Hepatocyte (in vitro differentiated cells): ENCODE results near the gene S100A3. TPM values are rescaled to one million over a fixed set of nuclear protein-coding genes. Genes with fewer than 3 reads are reported as not detected.
"Not testable (repeated sequence)": the region's sequence is repeated elsewhere in the genome, so short reads cannot be mapped to it uniquely, and the experiment has no call there.

Experiments used
- DNase-seq: peaks from one replicate; pipeline ENCODE4 v3.0.0-alpha.2; 2016; ENCODE audit warnings: low spot score
- H2AFZ ChIP-seq: fragments of 200-600 bp; sonication (generic); 2 replicates; pipeline ENCODE4 v1.6.0; 2016; ENCODE audit warnings: antibody characterized with exemption, mild to moderate bottlenecking
- H3K27ac ChIP-seq: fragments of 200-600 bp; sonication (generic); 2 replicates; pipeline ENCODE4 v1.5.1; 2016; ENCODE audit warnings: mild to moderate bottlenecking
- H3K27me3 ChIP-seq: fragments of 200-600 bp; sonication (generic); 2 replicates; pipeline ENCODE4 v1.6.1; 2016
- H3K36me3 ChIP-seq: fragments of 200-600 bp; sonication (generic); replicated peaks from 2 replicates; pipeline ENCODE4 v1.5.1; 2016; ENCODE audit warnings: low read depth; ENCODE audit not compliant: insufficient read depth
- H3K4me1 ChIP-seq: fragments of 200-600 bp; sonication (generic); 2 replicates; pipeline ENCODE4 v1.5.1; 2016; ENCODE audit warnings: mild to moderate bottlenecking, moderate library complexity; ENCODE audit not compliant: insufficient read depth
- H3K4me2 ChIP-seq: fragments of 200-600 bp; sonication (generic); 2 replicates; pipeline ENCODE4 v1.6.0; 2016
- H3K4me3 ChIP-seq: fragments of 200-600 bp; sonication (generic); 2 replicates; pipeline ENCODE4 v1.5.1; 2016; ENCODE audit warnings: mild to moderate bottlenecking
- H3K79me2 ChIP-seq: fragments of 200-600 bp; sonication (generic); 2 replicates; pipeline ENCODE4 v1.6.0; 2017; ENCODE audit warnings: mild to moderate bottlenecking
- H3K9me2 ChIP-seq: fragments of 200-600 bp; sonication (generic); replicated peaks from 2 replicates; pipeline ENCODE4 v1.6.0; 2017; ENCODE audit warnings: mild to moderate bottlenecking; ENCODE audit not compliant: insufficient read depth
- H3K9me3 ChIP-seq: fragments of 200-600 bp; sonication (generic); 2 replicates; pipeline ENCODE4 v1.5.1; 2016; ENCODE audit warnings: low read depth, mild to moderate bottlenecking
- H4K20me1 ChIP-seq: fragments of 200-600 bp; sonication (generic); 2 replicates; pipeline ENCODE4 v1.6.0; 2016; ENCODE audit warnings: mild to moderate bottlenecking; ENCODE audit not compliant: insufficient read depth, poor library complexity, severe bottlenecking
- CTCF ChIP-seq: fragments of 200-600 bp; sonication (generic); IDR thresholded peaks from 2 replicates; pipeline ENCODE4 v1.5.1; 2016; ENCODE audit warnings: antibody characterized with exemption, mild to moderate bottlenecking; ENCODE audit not compliant: poor library complexity
- EZH2 ChIP-seq: fragments of 200-600 bp; sonication (generic); IDR thresholded peaks from 2 replicates; pipeline ENCODE4 v1.6.1; 2016; ENCODE audit warnings: antibody characterized with exemption, mild to moderate bottlenecking, borderline replicate concordance
- EZH2phosphoT487 ChIP-seq: fragments of 200-600 bp; sonication (generic); IDR thresholded peaks from one replicate; pipeline ENCODE4 v1.6.1; 2018; ENCODE audit warnings: antibody characterized with exemption, mild to moderate bottlenecking, low read depth, moderate library complexity; ENCODE audit not compliant: unreplicated experiment, severe bottlenecking
- WGBS: methylation state at CpG from one replicate; pipeline ENCODE4 v1.1.6; 2016; ENCODE audit warnings: low lambda C conversion rate; ENCODE audit errors: missing lambda C conversion rate; 5-methylcytosine and 5-hydroxymethylcytosine counted together
- polyA plus RNA-seq: library from polyadenylated mRNA; unstranded; fragments of >200 nt; fragmentation: Nextera tagmentation; extraction: Ambion mirVana; gene quantifications from 2 replicates; pipeline ENCODE4 v1.2.1, GENCODE V29; 2016
- total RNA-seq: library from RNA; depleted of rRNA; stranded (reverse); fragments of >200 nt; gene quantifications from 2 replicates; pipeline ENCODE4 v1.2.3, GENCODE V29; 2014

The S100A3 gene
- total and polyA plus RNA-seq, 2 experiments from 2014 or later, result 1.9 to 2.7 TPM

GRCh38 chr1:153563483-153563901 is 14.4 kb upstream of the S100A3 start:
- TF ChIP-seq EZH2 (no peak), CTCF (no peak), EZH2phosphoT487 (no peak)
- Histone ChIP-seq H3K4me1 (peaks cover 31% of the 10 kb centered on the region), H3K27ac (no peak overlapping the region)

GRCh38 chr1:153562021-153562420 is 13.0 kb upstream of the S100A3 start:
- WGBS, result 95% methylated on average over 3 of the region's 3 CpGs
- H3K4me1 ChIP-seq, result peaks cover 17% of the 10 kb centered on the region
- H2AFZ ChIP-seq, DNase-seq, H3K4me3 ChIP-seq, H3K9me3 ChIP-seq, H3K36me3 ChIP-seq, H3K9me2 ChIP-seq, H3K4me2 ChIP-seq, H3K27me3 ChIP-seq, H3K79me2 ChIP-seq, H4K20me1 ChIP-seq, H3K27ac ChIP-seq: not testable (repeated sequence)

More at GRCh38 chr1:153563483-153563901, 14.4 kb upstream of the S100A3 start:
- H3K27me3 ChIP-seq, result no peaks in the 10 kb centered on the region
- no peak overlapping the region for H2AFZ ChIP-seq
- H3K79me2 ChIP-seq, result no peaks in the 10 kb centered on the region
- no peak for DNase-seq
- H3K4me2 ChIP-seq, result no peak overlapping the region
- 86% methylated on average over 6 of the region's 6 CpGs for WGBS
- no peaks in the 10 kb centered on the region for H3K36me3 ChIP-seq
- no peaks in the 10 kb centered on the region for H3K9me2 ChIP-seq
- no peak overlapping the region for H3K4me3 ChIP-seq
- H4K20me1 ChIP-seq, result no peaks in the 10 kb centered on the region
- H3K9me3 ChIP-seq, result no peaks in the 10 kb centered on the region

GRCh38 chr1:153561466-153561985 is 12.5 kb upstream of the S100A3 start:
- Histone ChIP-seq H3K4me3 (no peak overlapping the region), H4K20me1 (no peaks in the 10 kb centered on the region), H3K27ac (no peak overlapping the region), H3K4me2 (no peak overlapping the region), H3K27me3 (no peaks in the 10 kb centered on the region), H3K9me3 (no peaks in the 10 kb centered on the region), H2AFZ (no peak overlapping the region), H3K9me2 (no peaks in the 10 kb centered on the region), H3K4me1 (peaks cover 12% of the 10 kb centered on the region), H3K79me2 (no peaks in the 10 kb centered on the region), H3K36me3 (no peaks in the 10 kb centered on the region)
- TF ChIP-seq CTCF (no peak), EZH2phosphoT487 (no peak), EZH2 (no peak)
- 100% methylated on average over 3 of the region's 3 CpGs for WGBS
- no peak for DNase-seq

GRCh38 chr1:153560771-153561465 is 11.9 kb upstream of the S100A3 start:
- H3K27me3 ChIP-seq, result no peaks in the 10 kb centered on the region
- H3K9me3 ChIP-seq, result no peaks in the 10 kb centered on the region
- H3K4me1 ChIP-seq, result peaks cover 7% of the 10 kb centered on the region
- H3K79me2 ChIP-seq, result no peaks in the 10 kb centered on the region
- DNase-seq, result no peak
- no peak overlapping the region for H3K4me3 ChIP-seq
- no peak for TF ChIP-seq EZH2phosphoT487
- TF ChIP-seq EZH2, result no peak
- no peaks in the 10 kb centered on the region for H4K20me1 ChIP-seq
- H3K9me2 ChIP-seq, result no peaks in the 10 kb centered on the region
- H2AFZ ChIP-seq, result no peak overlapping the region
- no peak overlapping the region for H3K4me2 ChIP-seq
- H3K27ac ChIP-seq, result no peak overlapping the region
- H3K36me3 ChIP-seq, result no peaks in the 10 kb centered on the region
- 90% methylated on average over 10 of the region's 10 CpGs for WGBS
